AG09309 (cell line): Measurements from ENCODE around the gene LDHD.

ENCODE experiments used
- DNase-seq: peaks from one replicate; pipeline ENCODE4 v3.0.0-alpha.2; 2010; ENCODE audit warnings: low read depth
- H3K4me3 ChIP-seq: 2 replicates; pipeline ENCODE4 v1.5.1; 2011; ENCODE audit warnings: mild to moderate bottlenecking, low read depth, low read length, moderate library complexity; ENCODE audit not compliant: control insufficient read depth
- CTCF ChIP-seq: IDR thresholded peaks from 2 replicates; pipeline ENCODE4 v1.5.1; 2011; ENCODE audit warnings: mild to moderate bottlenecking, low read depth, low read length, inconsistent platforms; ENCODE audit not compliant: insufficient read depth, control insufficient read depth; ENCODE audit errors: missing control alignments

Gene LDHD

GRCh38 chr16:75100603-75100990 is 16.0 kb downstream of the LDHD start:
- no peak overlapping the region for H3K4me3 ChIP-seq
- TF ChIP-seq CTCF = no peak
- DNase-seq = no peak

DNA sequence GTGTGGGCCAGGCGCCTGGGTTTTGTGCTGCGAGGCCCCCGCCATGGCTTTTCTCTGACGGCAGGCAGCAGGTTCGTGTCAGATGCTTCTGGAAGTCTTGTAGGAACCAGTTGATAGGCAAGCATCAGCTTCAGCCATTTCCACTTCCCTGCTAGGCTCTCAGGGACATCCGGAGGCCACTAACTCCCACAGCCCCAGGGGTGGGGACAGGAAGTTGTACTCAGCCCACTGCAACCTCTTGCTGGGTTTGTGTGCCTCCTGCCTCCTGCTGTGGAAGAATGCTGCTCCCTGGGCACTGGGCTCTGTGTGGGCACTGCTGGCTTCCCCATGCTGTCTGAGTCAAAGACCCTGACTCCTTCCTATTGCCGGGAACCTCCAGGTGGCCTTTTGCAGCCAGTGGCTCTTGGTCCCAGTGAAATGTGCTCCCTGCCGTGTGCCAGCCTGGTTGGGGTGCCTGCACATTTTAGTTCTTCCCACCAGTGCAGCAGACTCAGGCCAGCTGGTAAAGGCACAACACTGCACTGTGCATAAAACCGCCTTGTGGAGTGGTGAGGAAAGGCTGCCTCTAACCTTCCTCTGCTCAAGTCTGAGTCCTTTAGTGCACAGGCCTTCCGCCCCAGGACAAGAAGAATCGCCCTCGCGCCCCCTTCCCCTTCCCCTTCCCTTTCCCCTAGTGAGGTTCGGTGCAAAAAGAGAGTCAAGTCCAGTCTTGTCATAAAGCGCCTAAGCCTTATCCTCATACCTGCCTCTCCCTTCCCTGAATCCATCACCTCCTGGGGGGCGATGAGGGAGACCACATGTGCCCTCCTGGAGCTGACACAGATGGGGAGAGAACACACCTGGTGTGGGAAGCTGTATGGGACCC is 16.6 kb downstream of the LDHD start:
- TF ChIP-seq CTCF = no peak
- no peak overlapping the region for H3K4me3 ChIP-seq

GRCh38 chr16:75099075-75099667 is 17.4 kb downstream of the LDHD start:
- no peak overlapping the region for H3K4me3 ChIP-seq
- TF ChIP-seq CTCF = no peak
- DNase-seq = no peak

More for the DNA sequence above, 16.6 kb downstream of the LDHD start:
- no peak for DNase-seq

DNA sequence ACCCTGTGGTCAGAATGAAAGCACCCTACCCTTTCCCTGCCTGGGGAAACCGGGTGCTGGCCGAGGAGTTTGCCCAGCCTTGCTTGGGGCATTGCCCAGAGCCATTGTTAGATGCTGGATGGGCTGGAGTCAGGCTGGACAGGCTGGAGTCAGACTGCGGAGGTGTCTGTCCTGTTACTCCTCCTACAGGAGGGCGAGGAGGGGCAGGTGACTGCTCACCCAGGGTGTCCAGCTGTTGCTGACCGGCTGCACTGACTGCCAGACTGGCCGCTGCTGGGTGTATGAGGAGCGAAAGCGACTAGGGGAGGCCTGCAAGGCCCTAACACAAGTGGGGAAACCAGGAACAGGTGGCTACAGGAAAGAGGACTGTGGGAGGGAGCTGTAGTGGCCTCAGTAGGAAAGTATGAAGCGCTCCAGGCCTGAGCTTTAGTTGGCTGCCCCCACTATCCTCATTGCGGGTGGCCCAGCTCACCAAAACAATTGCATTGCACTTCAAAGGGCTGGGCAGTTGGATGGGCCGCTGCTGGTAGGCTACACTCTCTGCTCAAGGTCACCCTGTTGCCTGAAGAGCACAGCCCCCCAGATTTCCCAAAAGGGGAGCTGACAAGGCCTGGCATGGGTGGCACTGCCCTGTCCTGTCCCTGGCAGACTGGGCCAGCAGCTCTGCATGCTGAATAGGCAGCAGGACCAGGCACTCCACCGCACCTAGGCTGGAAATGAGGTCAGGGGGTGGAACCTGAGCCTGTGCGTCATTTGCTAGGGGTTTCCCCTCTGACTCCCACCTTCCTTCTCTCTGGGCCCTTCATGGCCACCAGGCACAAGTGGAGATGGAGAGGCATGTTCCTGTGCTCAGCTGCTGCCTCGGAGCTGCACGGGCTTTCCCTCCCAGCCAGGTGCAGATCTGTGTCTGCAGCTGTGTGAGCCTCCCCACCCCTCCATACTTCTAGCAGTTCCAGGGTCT is 18.4 kb downstream of the LDHD start:
- TF ChIP-seq CTCF = no peak
- H3K4me3 ChIP-seq = no peak overlapping the region
- no peak for DNase-seq

GRCh38 chr16:75097191-75097761 is 19.3 kb downstream of the LDHD start:
- no peak overlapping the region for H3K4me3 ChIP-seq

More at GRCh38 chr16:75097191-75097761, 19.3 kb downstream of the LDHD start:
- TF ChIP-seq CTCF = no peak
- no peak for DNase-seq
